ENCODE results near the gene PLLP.

DNA sequence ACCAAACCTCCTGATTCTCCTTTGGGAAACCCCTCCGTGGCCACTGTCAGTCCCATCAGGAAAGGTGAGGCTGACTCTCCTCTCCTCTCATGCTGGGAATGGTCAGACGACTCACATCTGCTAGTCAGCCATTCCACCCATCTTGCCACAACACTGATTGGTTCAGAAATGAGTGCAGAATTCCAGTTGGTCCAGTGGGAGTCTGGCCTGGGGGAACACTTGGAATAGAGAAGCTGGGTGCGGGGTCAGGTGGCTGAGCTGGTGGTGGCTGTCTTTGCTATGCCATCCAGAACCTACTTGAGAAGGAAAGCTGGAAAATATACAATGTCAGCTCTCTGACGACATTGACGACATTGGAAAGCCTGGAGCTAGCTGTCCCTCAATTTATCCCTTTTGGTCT lies 23.6 kb upstream of the PLLP start:
- TF ChIP-seq CTCF (conservative IDR thresholded peaks at IDR 0.05; ENCODE audit: low read length) (no peak), EZH2phosphoT487 (IDR thresholded peaks at IDR 0.05; ENCODE audit: borderline replicate concordance) (no peak)
